Vagina (tissue), 2 donors: ENCODE measurements around the gene EVA1C. TPM values are rescaled to one million over a fixed set of nuclear protein-coding genes. Genes with fewer than 3 reads are reported as not detected.

ENCODE experiments used
- DNase-seq, 2 donors: peaks; one replicate each; pipeline ENCODE4 v3.0.0-alpha.2; 2017; ENCODE audit errors: extremely low spot score in 2 of 2
- H3K27ac ChIP-seq: fragments of 200-600 bp; sonication (generic); one replicate; pipeline ENCODE4 v1.5.1; 2019
- H3K27me3 ChIP-seq: fragments of 200-600 bp; sonication (generic); one replicate; pipeline ENCODE4 v1.5.1; 2019
- H3K36me3 ChIP-seq, 2 donors: fragments of 200-600 bp; sonication (generic); one replicate each; pipeline ENCODE4 v1.5.1; 2017 to 2019
- H3K4me1 ChIP-seq: fragments of 200-600 bp; sonication (generic); one replicate; pipeline ENCODE4 v1.5.1; 2019
- H3K4me3 ChIP-seq, 2 donors: fragments of 200-600 bp; sonication (generic); 1 replicate in 1 of 2; 2 replicates in 1 of 2; pipeline ENCODE4 v1.5.1; 2016 to 2019
- H3K9me3 ChIP-seq: fragments of 200-600 bp; sonication (generic); one replicate; pipeline ENCODE4 v1.5.1; 2019
- POLR2A ChIP-seq, 2 donors: fragments of 450-650 bp; IDR thresholded peaks; one replicate each; pipeline ENCODE4 v1.6.1; 2017; ENCODE audit warnings: antibody characterized with exemption in 2 of 2, mild to moderate bottlenecking in 2 of 2, moderate library complexity in 2 of 2
- POLR2AphosphoS5 ChIP-seq, 2 donors: sonication (generic); formaldehyde crosslinking; IDR thresholded peaks; one replicate each; pipeline ENCODE4 v1.9.0; 2017; ENCODE audit warnings: antibody characterized with exemption in 2 of 2, mild to moderate bottlenecking in 2 of 2, low read depth in 1 of 2; ENCODE audit not compliant: insufficient read depth in 1 of 2
- intact Hi-C: fragments of 100-400 bp; cut with DNase I; formaldehyde crosslinking; loops from one replicate; pipeline ENCODE4 v1.15.1; 2023
- total RNA-seq: library from RNA; depleted of rRNA; stranded (reverse); fragments of >200 nt; gene quantifications from one replicate; pipeline ENCODE4 v1.2.3, GENCODE V29; 2016
- TF ChIP-seq, protein P1 (sequence below), 3 experiments: fragments of 450-650 bp in 2 of 3; fragments of 200-600 bp in 1 of 3; sonication (generic) in 1 of 3; IDR thresholded peaks; one replicate each; pipeline ENCODE4 v1.5.1; 2017 to 2019; ENCODE audit warnings: antibody characterized with exemption in 3 of 3, mild to moderate bottlenecking in 2 of 3, moderate library complexity in 2 of 3

EVA1C gene
- total RNA-seq, 1 donor from 2014 or later: 66.5 TPM

DNA sequence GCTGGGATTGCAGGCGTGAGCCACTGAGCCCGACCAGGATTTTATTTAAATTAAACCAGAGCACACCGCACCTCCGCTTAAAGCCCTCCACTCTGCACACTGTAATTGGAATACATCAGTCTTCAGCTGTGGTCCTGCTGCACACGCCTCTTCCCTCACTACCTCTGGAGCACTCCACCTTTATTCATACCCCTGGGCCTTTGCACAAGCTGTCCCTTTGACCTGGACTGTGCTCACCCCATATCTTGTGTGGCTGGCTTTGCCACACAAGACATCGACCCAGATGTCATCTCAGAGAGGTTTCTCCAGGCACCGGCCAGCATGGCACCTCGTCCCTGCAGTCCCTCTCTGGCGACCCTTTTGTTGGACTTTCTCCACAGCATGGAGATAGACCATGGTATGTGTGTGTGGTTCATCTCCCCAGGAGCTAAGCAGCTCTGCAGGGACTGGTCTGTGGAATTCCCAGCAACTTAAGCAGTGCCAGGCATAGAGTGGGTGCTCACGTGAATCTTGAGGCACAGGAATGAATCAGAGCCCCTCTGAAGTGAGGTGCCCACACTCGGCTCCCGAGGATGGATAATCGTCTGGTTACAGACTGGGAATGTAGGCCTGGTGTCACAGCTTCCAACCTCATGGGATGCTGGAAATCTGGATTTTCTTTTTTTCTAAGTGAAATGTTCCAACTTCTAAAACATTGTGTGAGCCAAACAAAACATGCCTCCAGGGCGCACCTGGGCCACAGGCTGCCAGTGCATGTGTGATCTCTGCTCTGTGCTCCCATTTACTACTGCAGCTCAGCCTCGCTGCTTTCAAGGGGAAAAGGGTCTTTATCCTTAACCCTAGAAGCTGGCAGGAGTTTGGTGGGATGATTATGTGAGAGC lies 61.9 kb downstream of the EVA1C start:
- Histone ChIP-seq H3K4me1 (peaks cover 32% of the 10 kb centered on the region), H3K9me3 (no peaks in the 10 kb centered on the region), H3K4me3 (no peak overlapping the region), H3K27ac (peak overlapping the region; percentile 80), H3K36me3 (peaks cover 0 to 48% of the 10 kb centered on the region in 2 donors), H3K27me3 (no peaks in the 10 kb centered on the region)
- intact Hi-C loops: no loop called here
- DNase-seq: no peak
- TF ChIP-seq POLR2A (IDR thresholded peaks at IDR 0.05): no peak
- TF ChIP-seq POLR2AphosphoS5 (IDR thresholded peaks at IDR 0.05; ENCODE audit: insufficient read depth in 1 of 2, low read depth in 1 of 2): no peak
- TF ChIP-seq, protein P1, sequence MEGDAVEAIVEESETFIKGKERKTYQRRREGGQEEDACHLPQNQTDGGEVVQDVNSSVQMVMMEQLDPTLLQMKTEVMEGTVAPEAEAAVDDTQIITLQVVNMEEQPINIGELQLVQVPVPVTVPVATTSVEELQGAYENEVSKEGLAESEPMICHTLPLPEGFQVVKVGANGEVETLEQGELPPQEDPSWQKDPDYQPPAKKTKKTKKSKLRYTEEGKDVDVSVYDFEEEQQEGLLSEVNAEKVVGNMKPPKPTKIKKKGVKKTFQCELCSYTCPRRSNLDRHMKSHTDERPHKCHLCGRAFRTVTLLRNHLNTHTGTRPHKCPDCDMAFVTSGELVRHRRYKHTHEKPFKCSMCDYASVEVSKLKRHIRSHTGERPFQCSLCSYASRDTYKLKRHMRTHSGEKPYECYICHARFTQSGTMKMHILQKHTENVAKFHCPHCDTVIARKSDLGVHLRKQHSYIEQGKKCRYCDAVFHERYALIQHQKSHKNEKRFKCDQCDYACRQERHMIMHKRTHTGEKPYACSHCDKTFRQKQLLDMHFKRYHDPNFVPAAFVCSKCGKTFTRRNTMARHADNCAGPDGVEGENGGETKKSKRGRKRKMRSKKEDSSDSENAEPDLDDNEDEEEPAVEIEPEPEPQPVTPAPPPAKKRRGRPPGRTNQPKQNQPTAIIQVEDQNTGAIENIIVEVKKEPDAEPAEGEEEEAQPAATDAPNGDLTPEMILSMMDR (IDR thresholded peaks at IDR 0.05): no peak

- no peaks in the 10 kb centered on the region for H3K27me3 ChIP-seq
- peak overlapping the region; percentile 80 for H3K27ac ChIP-seq
- H3K9me3 ChIP-seq: no peaks in the 10 kb centered on the region
- H3K36me3 ChIP-seq: peaks cover 0 to 39% of the 10 kb centered on the region in 2 donors
- DNase-seq: no peak
- no peak overlapping the region for H3K4me3 ChIP-seq
- TF ChIP-seq POLR2A (IDR thresholded peaks at IDR 0.05) (no peak), POLR2AphosphoS5 (IDR thresholded peaks at IDR 0.05; ENCODE audit: insufficient read depth in 1 of 2, low read depth in 1 of 2) (peak in 1 of 2 donors; percentile 36)
- TF ChIP-seq, protein P1 (IDR thresholded peaks at IDR 0.05): no peak
- H3K4me1 ChIP-seq: peaks cover 32% of the 10 kb centered on the region
- intact Hi-C loops: no loop called here
Measured at GRCh38 chr21:32475162-32475812, 62.8 kb downstream of the EVA1C start.

DNA sequence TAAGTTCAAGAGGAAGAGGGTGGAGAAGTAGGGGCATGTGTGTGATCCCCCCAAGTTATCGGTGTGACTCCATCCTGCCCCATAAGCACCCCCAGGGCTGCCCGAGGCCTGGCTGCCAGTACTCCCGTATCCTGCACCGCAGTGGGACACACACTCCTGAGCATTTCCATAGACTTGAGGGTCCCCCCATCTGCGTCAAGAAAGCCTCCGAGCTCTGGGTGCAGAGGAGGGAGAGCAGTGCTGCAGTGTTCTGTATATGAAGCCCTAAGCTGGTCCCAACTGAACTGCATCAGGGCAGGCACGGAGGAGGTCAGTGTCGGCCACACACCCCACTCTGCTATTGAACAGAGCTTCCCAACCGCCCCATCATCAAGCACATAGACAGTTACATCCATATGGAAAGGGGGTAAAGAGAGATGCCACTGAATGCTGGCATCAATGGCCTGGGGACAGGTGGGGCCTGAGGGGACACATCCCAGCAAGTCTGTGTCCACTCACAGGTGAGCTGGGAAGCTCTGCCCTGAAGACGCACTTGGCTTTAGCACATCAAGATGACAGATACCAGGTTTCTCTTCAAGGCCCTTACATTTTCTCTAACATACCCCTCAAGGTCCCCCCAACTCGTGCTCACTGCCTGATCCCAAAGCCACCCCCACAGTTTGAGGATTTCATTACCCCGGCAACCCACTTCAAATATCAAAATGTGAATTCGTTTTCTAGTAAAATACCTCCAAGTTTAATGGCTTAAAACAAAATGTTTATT lies 64.3 kb downstream of the EVA1C start:
- no peaks in the 10 kb centered on the region for H3K9me3 ChIP-seq
- H3K27me3 ChIP-seq: no peaks in the 10 kb centered on the region
- peak overlapping the region; percentile 80 for H3K27ac ChIP-seq
- intact Hi-C loops: no loop called here
- H3K4me3 ChIP-seq: no peak overlapping the region
- H3K36me3 ChIP-seq: peaks cover 0 to 36% of the 10 kb centered on the region in 2 donors
- TF ChIP-seq, protein P1 (IDR thresholded peaks at IDR 0.05): no peak
- TF ChIP-seq POLR2A (IDR thresholded peaks at IDR 0.05) (no peak), POLR2AphosphoS5 (IDR thresholded peaks at IDR 0.05; ENCODE audit: insufficient read depth in 1 of 2, low read depth in 1 of 2) (no peak)
- peaks cover 32% of the 10 kb centered on the region for H3K4me1 ChIP-seq
- peak in 1 of 2 donors; percentile 78 for DNase-seq

GRCh38 chr21:32477424-32477745 lies 64.9 kb downstream of the EVA1C start:
- intact Hi-C loops: no loop called here
- Histone ChIP-seq H3K36me3 (peaks cover 0 to 31% of the 10 kb centered on the region in 2 donors), H3K4me3 (no peak overlapping the region), H3K27me3 (no peaks in the 10 kb centered on the region), H3K9me3 (no peaks in the 10 kb centered on the region), H3K4me1 (peaks cover 32% of the 10 kb centered on the region), H3K27ac (no peak overlapping the region)
- DNase-seq: no peak
- TF ChIP-seq POLR2AphosphoS5 (IDR thresholded peaks at IDR 0.05; ENCODE audit: insufficient read depth in 1 of 2, low read depth in 1 of 2) (no peak), POLR2A (IDR thresholded peaks at IDR 0.05) (no peak)
- TF ChIP-seq, protein P1 (IDR thresholded peaks at IDR 0.05): no peak
